NB4 (cell line): ENCODE measurements around the gene MAPRE3.

Experiments
- CTCF ChIP-seq: IDR thresholded peaks from one replicate; pipeline ENCODE4 v1.5.1; 2012; ENCODE audit warnings: low read depth, low read length
- POLR2A ChIP-seq: IDR thresholded peaks from 2 replicates; pipeline ENCODE4 v1.6.1; 2011; ENCODE audit warnings: mild to moderate bottlenecking; ENCODE audit not compliant: insufficient read length; ENCODE audit errors: extremely low read depth

DNA sequence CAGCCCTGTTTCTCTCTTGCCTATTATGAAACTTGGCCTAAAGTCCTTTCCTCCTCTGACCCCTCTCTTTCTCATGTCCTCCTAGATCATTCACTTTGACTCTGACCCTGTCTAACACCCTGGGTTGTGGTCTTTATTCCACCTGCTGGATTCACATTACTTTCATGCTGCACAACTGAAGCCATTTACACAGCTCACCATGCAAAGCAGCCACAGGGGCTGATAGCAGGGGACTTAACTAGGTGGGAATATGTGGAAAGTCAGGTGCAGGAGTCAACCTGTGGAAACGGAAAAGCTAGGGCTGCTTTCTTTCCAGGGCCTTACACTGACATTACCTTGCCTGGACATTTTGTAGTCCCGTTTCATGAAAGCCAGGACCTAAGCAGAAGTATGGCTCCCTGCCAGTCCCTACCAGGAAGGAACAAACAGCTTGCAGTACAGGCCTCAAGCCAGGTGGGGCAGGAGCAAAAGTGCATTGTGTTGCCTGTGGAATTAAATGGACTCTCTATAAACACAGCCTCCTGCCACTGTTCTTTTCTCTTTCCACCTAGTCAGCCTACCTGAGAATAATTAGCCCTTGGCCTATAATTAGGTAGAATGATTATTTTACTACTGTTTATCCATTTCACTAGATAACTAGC lies 11.8 kb downstream of the MAPRE3 start:
- no peak for TF ChIP-seq POLR2A
- no peak for TF ChIP-seq CTCF
